K562 (cell line): ENCODE measurements around the gene UBASH3A. TPM values are rescaled to one million over a fixed set of nuclear protein-coding genes. Genes with fewer than 3 reads are reported as not detected.

Source experiments
- CBX3 ChIP-seq, 2 experiments: IDR thresholded peaks; 1 replicate in 1 of 2; 2 replicates in 1 of 2; pipeline ENCODE4 v1.6.1; 2012; ENCODE audit warnings: inconsistent platforms in 2 of 2, low read length in 2 of 2, borderline replicate concordance in 1 of 2, control low read depth in 1 of 2
- CHD7 ChIP-seq: fragments of 200-600 bp; sonication (generic); IDR thresholded peaks from one replicate; pipeline ENCODE4 v1.6.1; 2012; ENCODE audit warnings: mild to moderate bottlenecking, low read depth, low read length, inconsistent platforms
- polyA plus RNA-seq, 8 experiments: library from polyadenylated mRNA; depleted of rRNA in 4 of 8; stranded (reverse) in 5 of 8; unstranded in 3 of 8; fragments of >200 nt; fragmentation: Nextera tagmentation in 2 of 8; fragmentation: Illumina TruSeq in 1 of 8; extraction: Ambion mirVana in 2 of 8; extraction: Trizol in 1 of 8; gene quantifications; 2 replicates each; pipeline versions ENCODE4 v1.2.1 to v1.2.3, GENCODE V29; 2011 to 2014; ENCODE audit warnings: inconsistent platforms in 1 of 8, missing spikeins in 1 of 8
- total RNA-seq, 7 experiments: library from RNA; depleted of rRNA in 6 of 7; stranded (reverse); fragments of >200 nt in 6 of 7; fragmentation: Illumina TruSeq in 2 of 7; extraction: Trizol in 2 of 7; gene quantifications; 2 replicates each; pipeline versions ENCODE4 v1.2.1 to v1.2.3, GENCODE V29; 2011 to 2021; ENCODE audit warnings: low replicate concordance in 1 of 7

UBASH3A gene
- total and polyA plus RNA-seq, 9 of the 15 experiments (the other 6 are each of a cell fraction or from before 2014, with no cell fraction given): 0.23 to 1.8 (median 1.1) TPM

GRCh38 chr21:42433946-42434551 lies 30.3 kb downstream of the UBASH3A start (continued):
- TF ChIP-seq CHD7 (no peak), CBX3 (IDR thresholded peaks at IDR 0.05; ENCODE audit: borderline replicate concordance in 1 of 2, low read length in 2 of 2) (peak in 1 of 2 experiments; percentile 70; a peak in 1 of 3 replicates)
